Renal pelvis (tissue), 12 donors: ENCODE data around the gene TM7SF3. TPM values are rescaled to one million over a fixed set of nuclear protein-coding genes. Genes with fewer than 3 reads are reported as not detected.
"Not testable (repeated sequence)": the region's sequence is repeated elsewhere in the genome, so short reads cannot be mapped to it uniquely, and the experiment has no call there.

Source experiments
- DNase-seq: peaks from one replicate; pipeline ENCODE4 v3.0.0-alpha.2; 2013
- long read RNA-seq, 16 experiments: transcript quantifications; one replicate each; lab custom pipeline, GENCODE V29; 2026
- polyA plus RNA-seq, 3 donors: library from polyadenylated mRNA; unstranded; fragments of 120-200 nt; gene quantifications; one replicate each; pipeline ENCODE4 v1.2.1, GENCODE V29; 2013; ENCODE audit not compliant: insufficient read length in 3 of 3

The TM7SF3 gene, protein sequence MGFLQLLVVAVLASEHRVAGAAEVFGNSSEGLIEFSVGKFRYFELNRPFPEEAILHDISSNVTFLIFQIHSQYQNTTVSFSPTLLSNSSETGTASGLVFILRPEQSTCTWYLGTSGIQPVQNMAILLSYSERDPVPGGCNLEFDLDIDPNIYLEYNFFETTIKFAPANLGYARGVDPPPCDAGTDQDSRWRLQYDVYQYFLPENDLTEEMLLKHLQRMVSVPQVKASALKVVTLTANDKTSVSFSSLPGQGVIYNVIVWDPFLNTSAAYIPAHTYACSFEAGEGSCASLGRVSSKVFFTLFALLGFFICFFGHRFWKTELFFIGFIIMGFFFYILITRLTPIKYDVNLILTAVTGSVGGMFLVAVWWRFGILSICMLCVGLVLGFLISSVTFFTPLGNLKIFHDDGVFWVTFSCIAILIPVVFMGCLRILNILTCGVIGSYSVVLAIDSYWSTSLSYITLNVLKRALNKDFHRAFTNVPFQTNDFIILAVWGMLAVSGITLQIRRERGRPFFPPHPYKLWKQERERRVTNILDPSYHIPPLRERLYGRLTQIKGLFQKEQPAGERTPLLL
- polyA plus RNA-seq = 10 to 100 TPM; 64.0 to 97.3 (median 82.7) TPM
- long read RNA-seq, donor 1, transcript TM7SF3-201 (12 exons, 2,709 nt) = major isoform, 9 of 30 reads
- long read RNA-seq, donor 1, partial matches to known transcripts = 19 of 30 reads
- long read RNA-seq, donor 1, other reads (novel, unspliced or antisense) = 0 of 30 reads
- long read RNA-seq, donor 2, transcript TM7SF3-201 (12 exons, 2,709 nt) = major isoform, 12 of 30 reads
- long read RNA-seq, donor 2, partial matches to known transcripts = 18 of 30 reads
- long read RNA-seq, donor 2, other reads (novel, unspliced or antisense) = 0 of 30 reads
- long read RNA-seq, donor 3, transcript TM7SF3-201 (12 exons, 2,709 nt) = major isoform, 11 of 31 reads
- long read RNA-seq, donor 3, partial matches to known transcripts = 20 of 31 reads
- long read RNA-seq, donor 3, other reads (novel, unspliced or antisense) = 0 of 31 reads
- long read RNA-seq, donor 4, transcript TM7SF3-201 (12 exons, 2,709 nt) = major isoform, 8 of 56 reads
- long read RNA-seq, donor 4, partial matches to known transcripts = 47 of 56 reads
- long read RNA-seq, donor 4, other reads (novel, unspliced or antisense) = 0 of 56 reads
- long read RNA-seq, donor 5, partial matches to known transcripts = 6 of 10 reads
- long read RNA-seq, donor 5, other reads (novel, unspliced or antisense) = 0 of 10 reads
- long read RNA-seq, donor 6, transcript TM7SF3-201 (12 exons, 2,709 nt) = major isoform, 10 of 41 reads
- long read RNA-seq, donor 6, partial matches to known transcripts = 29 of 41 reads
- long read RNA-seq, donor 6, other reads (novel, unspliced or antisense) = 0 of 41 reads
- long read RNA-seq, donor 7, transcript TM7SF3-201 (12 exons, 2,709 nt) = major isoform, 13 of 27 reads
- long read RNA-seq, donor 7, partial matches to known transcripts = 14 of 27 reads
- long read RNA-seq, donor 7, other reads (novel, unspliced or antisense) = 0 of 27 reads
- long read RNA-seq, donor 8 = 0 reads
- long read RNA-seq, donor 9, transcript TM7SF3-201 (12 exons, 2,709 nt) = major isoform, 11 of 37 reads
- long read RNA-seq, donor 9, partial matches to known transcripts = 23 of 37 reads
- long read RNA-seq, donor 9, other reads (novel, unspliced or antisense) = 0 of 37 reads
- long read RNA-seq, donor 10, transcript TM7SF3-201 (12 exons, 2,709 nt) = major isoform, 9 of 28 reads
- long read RNA-seq, donor 10, partial matches to known transcripts = 16 of 28 reads
- long read RNA-seq, donor 10, other reads (novel, unspliced or antisense) = 0 of 28 reads
- long read RNA-seq, donor 11, transcript TM7SF3-201 (12 exons, 2,709 nt) = major isoform, 7 of 9 reads
- long read RNA-seq, donor 11, partial matches to known transcripts = 0 of 9 reads
- long read RNA-seq, donor 11, other reads (novel, unspliced or antisense) = 0 of 9 reads
- long read RNA-seq, donor 12, transcript TM7SF3-201 (12 exons, 2,709 nt) = major isoform, 5 of 40 reads
- long read RNA-seq, donor 12, partial matches to known transcripts = 31 of 40 reads
- long read RNA-seq, donor 12, other reads (novel, unspliced or antisense) = 0 of 40 reads
- long read RNA-seq, donor 13, partial matches to known transcripts = 0 of 4 reads
- long read RNA-seq, donor 13, other reads (novel, unspliced or antisense) = 0 of 4 reads
- long read RNA-seq, donor 14 = 0 reads
- long read RNA-seq, donor 15, transcript TM7SF3-201 (12 exons, 2,709 nt) = major isoform, 14 of 51 reads
- long read RNA-seq, donor 15, partial matches to known transcripts = 32 of 51 reads
- long read RNA-seq, donor 15, other reads (novel, unspliced or antisense) = 0 of 51 reads
- long read RNA-seq, donor 16, transcript TM7SF3-201 (12 exons, 2,709 nt) = major isoform, 15 of 82 reads
- long read RNA-seq, donor 16, partial matches to known transcripts = 65 of 82 reads
- long read RNA-seq, donor 16, other reads (novel, unspliced or antisense) = 0 of 82 reads

DNA sequence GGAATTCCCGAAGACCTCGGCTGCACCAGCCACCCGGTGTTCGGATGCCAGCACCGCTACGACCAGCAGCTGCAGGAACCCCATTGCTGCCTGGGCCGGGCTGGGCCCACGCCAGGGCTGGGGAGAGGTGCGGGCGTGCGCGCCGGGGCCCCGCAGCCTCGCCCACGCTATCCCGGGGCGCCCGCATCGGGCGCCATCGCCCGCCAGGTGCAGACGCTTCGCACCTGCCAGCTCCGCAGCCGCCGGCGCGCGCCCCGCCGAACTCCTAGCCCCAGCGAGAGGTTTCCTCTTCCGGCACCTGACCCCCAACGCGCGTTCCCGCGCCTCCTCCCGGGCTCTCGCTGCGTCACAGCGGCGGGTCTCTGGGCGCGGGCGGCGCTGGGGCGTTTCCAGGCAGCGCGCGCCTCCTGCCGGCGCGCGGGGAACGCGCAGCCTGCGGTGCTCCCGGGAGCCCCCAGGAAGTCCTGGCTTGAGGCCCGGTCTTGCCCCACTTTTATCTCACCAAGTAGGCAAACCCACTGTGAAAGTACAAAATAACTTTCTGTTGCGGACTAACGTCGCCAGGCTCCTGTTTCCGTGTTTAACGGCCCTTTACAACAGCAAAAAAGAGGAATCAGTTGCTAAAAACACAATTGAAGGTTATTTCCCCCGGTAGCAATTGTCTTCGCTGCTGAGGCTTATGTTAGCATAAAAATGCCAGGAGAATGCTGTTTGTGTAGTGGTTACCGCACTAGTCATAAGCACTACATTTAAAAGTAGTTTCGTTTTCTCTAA is at the start of gene TM7SF3:
Gene TM7SF3, minus strand, starts transcription at position 300 of the 774 bp plus-strand sequence. Its CDS starts 216 bp downstream, at position 84.
- peak; percentile 91 for DNase-seq

DNA sequence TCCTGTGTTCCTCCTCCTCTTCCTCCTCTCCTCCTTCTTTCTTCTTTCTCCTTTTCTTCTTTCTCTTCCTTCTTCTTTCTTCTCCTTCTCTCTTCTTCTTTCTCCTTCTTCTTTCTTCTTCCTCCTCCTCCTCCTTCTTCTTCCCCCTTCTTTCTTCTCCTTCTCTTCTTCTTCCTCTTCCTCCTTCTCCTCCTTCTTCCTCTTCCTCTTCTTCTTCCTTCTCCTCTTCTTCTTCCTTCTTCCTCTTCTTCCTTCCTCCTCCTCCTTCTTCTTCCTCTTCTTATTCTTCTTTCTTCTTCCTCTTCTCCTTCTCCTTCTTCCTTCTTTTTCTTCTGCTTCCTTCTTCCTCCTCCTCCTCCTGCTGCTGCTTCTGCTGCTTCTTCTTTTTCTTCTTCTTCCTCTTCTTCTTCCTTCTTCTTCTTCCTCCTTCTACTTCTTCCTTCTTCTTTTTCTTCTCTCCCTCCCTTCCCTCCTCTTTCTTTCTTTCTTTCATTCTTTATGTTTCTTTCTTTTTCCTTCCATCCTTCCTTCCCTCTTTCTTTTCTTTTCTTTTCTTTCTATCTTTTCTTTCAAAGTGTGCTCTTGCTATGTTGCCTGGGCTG is 49.2 kb upstream of the TM7SF3 start:
- DNase-seq = no peak

DNA sequence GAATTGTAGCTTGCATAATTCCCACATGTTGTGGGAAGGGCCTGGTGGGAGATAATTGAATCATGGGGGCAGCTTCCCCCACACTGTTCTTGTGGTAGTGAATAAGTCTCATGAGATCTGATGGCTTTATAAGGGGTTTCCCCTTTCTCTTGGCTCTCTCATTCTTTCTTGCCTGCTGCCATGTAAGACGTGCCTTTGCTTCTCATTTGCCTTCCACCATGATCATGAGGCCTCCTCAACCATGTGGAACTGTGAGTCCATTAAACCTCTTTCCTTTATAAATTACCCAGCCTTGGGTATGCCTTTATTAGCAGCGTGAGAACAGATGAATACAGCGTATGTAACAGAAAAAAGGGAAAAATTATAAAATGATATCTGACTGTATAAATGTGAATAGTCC is 47.1 kb upstream of the TM7SF3 start:
- DNase-seq = no peak

DNA sequence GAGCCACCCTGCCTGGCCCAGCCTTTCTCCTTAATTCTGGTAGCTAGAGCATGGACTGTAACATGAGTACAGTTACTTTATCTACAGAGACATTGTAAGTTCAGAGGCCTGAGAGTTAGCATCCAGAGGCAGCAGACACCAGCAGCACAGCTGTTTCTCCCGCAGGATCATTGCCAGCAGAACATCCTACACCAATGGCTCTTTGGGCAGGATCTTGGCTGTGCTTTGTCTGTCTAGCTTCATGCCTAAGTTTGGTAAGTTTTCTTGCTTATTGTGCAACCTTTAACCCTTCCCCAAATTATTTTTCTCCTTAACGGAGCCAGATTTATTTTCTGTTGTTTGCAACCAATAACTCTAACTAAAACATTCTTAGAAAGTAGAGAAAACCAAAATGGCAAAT is 46.6 kb upstream of the TM7SF3 start:
- no peak for DNase-seq

DNA sequence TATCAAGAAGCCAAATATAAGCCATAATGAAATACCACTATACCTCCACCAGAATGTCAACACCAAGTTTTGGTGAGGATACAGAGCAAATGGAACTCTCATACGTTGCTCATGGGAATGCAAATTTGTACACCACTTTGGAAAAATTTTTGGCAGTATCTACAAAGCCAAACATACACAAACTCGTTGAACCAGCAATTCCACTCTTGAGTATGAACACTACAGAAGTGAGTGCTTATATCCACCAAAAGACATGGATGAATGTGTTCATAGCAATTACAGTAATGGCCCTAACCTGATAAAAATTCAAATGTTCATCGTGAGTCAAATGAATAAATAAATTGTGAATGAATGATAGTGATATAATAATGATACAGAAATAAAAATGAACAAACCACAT is 43.4 kb upstream of the TM7SF3 start:
- DNase-seq = no peak

DNA sequence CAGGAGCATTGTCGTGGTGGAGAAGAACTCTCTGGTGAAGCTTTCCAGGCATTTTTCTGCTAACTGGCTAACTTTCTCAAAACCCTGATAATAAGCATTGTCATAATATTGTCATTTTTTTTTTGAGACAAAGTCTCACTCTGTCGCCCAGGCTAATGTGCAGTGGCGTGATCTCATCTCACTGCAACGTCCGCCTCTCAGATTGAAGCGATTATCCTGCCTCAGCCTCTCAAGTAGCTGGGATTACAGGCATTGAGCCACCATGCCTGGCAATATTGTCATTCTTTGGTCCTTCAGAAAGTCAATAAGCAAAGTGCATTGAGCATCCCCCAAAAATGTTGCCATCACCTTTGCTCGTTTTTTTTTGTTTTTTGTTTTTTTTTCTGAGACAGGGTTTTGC is 41.8 kb upstream of the TM7SF3 start:
- DNase-seq = no peak

DNA sequence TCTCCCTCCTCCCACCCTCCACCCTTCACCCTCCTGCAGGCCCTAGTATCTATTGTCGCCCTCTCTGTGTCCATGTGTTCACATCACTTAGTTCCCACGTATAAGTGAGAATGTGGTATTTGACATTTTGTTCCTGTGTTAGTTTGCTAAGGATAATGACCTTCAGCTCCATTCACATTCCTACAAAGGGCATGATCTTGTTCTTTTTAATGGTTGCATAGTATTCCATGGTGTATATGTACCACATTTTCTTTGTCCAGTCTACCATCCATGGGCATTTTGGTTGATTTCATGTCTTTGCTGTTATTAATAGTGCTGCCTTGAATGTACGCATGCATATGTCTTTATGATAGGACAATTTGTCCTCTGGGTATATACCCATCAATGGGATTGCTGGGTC is 38.6 kb upstream of the TM7SF3 start:
- DNase-seq = no peak

DNA sequence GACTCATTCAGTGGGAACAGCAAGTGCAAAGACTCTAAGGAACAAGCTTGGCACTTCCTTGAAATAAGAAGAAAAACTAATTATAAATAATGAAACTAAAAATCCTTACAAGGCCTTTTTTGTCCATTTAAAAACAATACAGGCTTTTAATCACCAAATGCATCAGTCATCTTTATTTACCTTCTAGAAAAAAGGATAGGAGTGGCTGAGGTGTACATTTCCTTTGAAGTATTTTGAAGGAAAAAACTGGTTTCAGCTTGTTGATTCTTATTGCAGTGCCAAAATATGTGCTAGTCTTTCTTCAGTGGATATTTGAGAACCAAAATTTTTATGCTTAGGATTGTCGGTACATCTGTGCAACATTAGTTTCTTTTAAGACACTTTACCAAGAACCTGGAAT is 38.0 kb upstream of the TM7SF3 start:
- DNase-seq = no peak

DNA sequence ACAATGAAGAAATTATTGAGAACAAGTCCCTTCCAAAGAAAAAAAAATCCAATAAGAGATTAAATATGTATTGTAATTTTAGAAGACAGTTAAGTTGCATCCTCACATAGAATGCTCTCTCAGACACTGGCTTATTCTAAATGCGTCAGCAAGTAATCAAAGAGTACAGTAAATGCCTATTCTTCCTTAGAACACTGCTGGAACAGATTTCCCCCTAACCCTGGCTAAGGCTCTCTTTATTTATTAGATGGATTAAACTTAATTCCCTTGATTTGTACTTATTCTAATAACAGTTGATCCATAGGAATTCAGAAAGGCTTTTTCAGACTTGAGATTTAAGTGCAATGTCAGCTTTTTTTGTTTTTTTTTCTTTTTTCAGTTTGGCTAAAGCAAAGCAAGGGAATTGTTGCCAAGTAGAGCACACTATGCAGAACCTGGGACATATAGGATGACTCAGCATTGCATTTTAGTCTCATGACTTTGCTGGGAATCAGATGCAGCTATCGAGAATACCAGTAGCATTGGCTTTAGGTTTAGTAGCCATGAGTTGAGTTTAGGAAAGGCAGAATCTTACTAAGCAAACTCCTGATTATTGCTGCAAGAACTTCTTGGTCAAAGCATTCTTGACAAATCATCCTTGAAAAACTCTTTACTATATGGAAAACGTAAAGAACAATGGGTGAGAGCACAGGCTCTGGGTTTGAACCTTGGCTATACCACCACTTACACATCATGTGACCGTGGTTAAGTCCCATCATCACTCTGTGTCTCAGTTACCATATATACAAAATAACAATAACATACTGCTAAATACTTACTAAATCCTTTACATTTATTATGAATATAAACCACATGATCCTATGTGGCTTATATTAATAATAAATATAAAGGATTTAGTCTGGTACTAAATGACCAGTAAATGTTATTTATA is 34.9 kb upstream of the TM7SF3 start:
- no peak for DNase-seq

DNA sequence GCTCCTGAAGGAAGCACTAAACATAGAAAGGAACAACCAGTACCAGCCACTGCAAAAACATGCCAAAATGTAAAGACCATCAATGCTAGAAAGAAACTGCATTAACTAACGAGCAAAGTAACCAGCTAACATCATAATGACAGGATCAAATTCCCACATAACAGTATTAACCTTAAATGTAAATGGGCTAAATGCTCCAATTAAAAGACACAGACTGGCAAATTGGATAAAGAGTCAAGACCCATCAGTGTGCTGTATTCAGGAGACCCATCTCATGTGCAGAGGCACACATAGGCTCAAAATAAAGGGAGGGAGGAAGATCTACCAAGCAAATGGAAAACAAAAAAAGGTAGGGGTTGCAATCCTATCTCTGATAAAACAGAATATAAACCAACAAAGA is 27.8 kb upstream of the TM7SF3 start:
- DNase-seq = not testable (repeated sequence)

DNA sequence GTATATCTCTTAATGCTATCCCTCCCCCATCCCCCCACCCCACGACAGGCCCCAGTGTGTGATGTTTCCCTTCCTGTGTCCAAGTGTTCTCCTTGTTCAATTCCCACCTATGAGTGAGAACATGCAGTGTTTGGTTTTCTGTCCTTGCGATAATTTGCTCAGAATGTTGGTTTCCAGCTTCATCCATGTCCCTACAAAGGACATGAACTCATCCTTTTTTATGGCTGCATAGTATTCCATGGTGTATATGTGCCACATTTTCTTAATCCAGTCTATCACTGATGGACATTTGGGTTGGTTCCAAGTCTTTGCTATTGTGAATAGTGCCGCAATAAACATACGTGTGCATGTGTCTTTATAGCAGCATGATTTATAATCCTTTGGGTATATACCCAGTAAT is 26.5 kb upstream of the TM7SF3 start:
- DNase-seq = not testable (repeated sequence)

DNA sequence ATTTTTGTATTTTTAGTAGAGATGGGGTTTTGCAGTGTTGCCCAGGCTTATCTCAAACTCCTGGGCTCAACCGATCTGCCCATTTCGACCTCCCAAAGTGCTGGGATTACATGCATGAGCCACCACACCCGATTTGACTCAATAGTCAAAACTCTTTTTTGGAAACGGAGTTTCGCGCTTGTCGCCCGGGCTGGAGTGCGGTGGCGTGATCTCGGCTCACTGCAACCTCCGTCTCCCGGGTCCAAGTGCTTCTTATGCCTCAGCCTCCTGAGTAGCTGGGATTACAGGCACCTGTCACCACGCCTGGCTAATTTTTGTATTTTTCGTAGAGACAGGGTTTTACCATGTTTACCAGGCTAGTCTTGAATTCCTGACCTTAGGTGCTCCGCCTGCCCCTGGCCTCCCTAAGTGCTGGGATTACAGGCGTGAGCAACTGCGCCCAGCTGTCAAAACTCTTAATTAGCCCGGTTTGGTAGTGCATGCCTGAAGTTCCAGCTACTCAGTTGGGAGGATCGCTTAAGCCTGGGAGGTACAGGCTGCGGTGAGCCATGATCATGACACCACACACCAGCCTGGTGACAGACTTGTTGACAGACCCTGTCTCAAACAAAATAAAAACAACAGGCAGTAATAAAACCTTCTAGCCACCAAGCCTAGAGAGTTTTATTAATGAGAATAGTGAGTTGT is 20.6 kb upstream of the TM7SF3 start:
- DNase-seq = no peak

DNA sequence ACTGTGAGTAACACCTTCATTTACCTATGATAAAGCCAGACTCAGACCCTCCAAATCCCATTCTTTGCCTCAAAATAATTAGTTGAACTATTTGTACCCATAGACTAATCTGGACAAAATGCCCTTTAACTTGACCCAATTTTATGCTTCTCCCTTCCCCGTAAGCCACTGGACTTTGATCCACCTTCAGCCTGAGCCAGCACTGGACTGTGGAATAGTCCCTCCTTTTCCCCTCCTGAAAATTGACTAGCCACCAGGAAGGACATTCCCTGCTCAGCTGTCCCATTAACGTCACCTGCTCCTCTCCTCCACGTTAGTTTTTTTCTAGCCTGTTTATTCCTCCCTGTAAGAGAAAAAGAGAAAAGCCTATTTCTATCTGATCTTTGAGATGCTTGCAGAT is 18.5 kb upstream of the TM7SF3 start:
- no peak for DNase-seq

DNA sequence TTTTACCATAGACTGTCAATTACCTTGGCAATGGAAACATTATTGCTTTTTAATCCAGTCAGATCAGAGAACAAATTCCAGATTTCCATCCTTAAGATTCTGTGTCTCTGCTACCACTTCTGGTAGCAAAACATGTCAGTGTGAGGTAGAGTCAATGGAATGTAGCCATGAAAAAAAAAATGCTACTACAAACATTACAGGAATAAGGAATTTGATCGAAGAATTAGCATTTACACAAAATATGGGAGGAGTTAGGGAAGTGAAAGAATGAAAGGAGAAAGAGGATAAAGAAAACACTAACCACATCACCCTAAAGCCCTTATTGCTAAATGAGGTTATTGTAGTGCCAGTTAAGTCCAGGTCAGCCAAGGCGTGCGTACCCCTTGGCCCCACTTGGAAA is 17.3 kb upstream of the TM7SF3 start:
- DNase-seq = no peak

DNA sequence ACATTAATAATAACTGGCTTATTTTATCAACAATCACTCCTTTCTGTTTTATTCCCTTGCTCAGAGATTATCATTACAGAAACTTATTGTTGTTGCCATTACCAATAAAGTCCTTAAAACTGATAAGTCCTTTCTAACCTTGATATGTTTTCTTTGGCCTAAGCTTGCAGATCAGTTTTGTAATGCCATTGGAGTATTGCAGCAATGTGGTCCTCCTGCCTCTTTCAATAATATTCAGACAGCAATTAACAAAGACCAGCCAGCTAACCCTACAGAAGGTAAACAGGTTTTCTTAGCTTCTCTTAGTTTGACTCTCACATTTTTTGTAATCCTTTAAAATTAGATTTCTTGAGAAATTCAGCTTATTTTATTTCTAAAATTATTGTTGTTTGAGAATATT is 12.1 kb upstream of the TM7SF3 start:
- DNase-seq = no peak

DNA sequence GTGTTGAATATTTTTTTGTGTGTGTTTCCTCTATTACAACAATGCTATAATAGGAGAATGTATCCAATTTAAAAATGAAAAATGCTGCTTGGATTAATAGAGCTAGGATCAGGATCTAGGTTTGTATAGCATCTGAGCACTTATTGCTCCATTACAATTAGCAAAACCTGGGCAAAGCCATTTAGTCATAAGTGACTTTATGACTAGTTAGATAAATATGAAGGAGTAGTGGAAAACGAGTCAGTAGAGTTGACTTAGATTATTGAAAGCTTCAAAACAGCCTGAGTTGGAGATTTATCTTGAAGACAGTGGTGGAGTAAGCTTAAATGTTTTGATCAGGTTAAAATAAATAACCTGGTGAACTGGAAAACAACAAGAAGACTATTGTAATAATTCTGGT is 10.9 kb upstream of the TM7SF3 start:
- DNase-seq = no peak
